T-helper 2 cell treated with Interferon-gamma antibody and Interleukin-4, amounts not matched to agents 5 μg/mL and 100 μg/mL, for 36 hours (primary cell): Measurements from ENCODE around the gene DLST.

Experiments used
- DNase-seq: peaks from one replicate; pipeline ENCODE4 v3.0.0; 2021; ENCODE audit warnings: low spot score
- H3K27ac Mint-ChIP-seq: one replicate; pipeline ENCODE4 v1.8.0; 2021; ENCODE audit warnings: mild to moderate bottlenecking, mixed read lengths
- H3K27me3 Mint-ChIP-seq: one replicate; pipeline ENCODE4 v1.8.0; 2021; ENCODE audit warnings: low read depth, mixed read lengths
- H3K36me3 Mint-ChIP-seq: one replicate; pipeline ENCODE4 v1.8.0; 2021; ENCODE audit warnings: low read depth, mixed read lengths
- H3K4me1 Mint-ChIP-seq: one replicate; pipeline ENCODE4 v1.8.0; 2021; ENCODE audit warnings: low read depth, mixed read lengths
- H3K4me3 Mint-ChIP-seq: one replicate; pipeline ENCODE4 v1.8.0; 2022; ENCODE audit warnings: mild to moderate bottlenecking, moderate library complexity, mixed read lengths
- H3K9me3 Mint-ChIP-seq: one replicate; pipeline ENCODE4 v1.8.0; 2021; ENCODE audit warnings: mixed read lengths

DLST gene

GRCh38 chr14:74938531-74939495, 57.1 kb downstream of the DLST start:
- H3K9me3 Mint-ChIP-seq, result no peaks in the 10 kb centered on the region
- H3K27ac Mint-ChIP-seq, result no peak overlapping the region
- peaks cover 39% of the 10 kb centered on the region for H3K4me1 Mint-ChIP-seq
- no peak for DNase-seq
- H3K27me3 Mint-ChIP-seq, result no peaks in the 10 kb centered on the region
- no peaks in the 10 kb centered on the region for H3K36me3 Mint-ChIP-seq
- H3K4me3 Mint-ChIP-seq, result no peak overlapping the region

- Mint-ChIP-seq H3K4me3 (peak overlapping the region; percentile 81), H3K9me3 (no peaks in the 10 kb centered on the region), H3K36me3 (no peaks in the 10 kb centered on the region), H3K4me1 (peaks cover 39% of the 10 kb centered on the region), H3K27ac (peak overlapping the region; percentile 93), H3K27me3 (no peaks in the 10 kb centered on the region)
- DNase-seq, result no peak
These were observed 59.3 kb downstream of the DLST start for GRCh38 chr14:74940956-74941565.

- H3K4me1 Mint-ChIP-seq, result peaks cover 43% of the 10 kb centered on the region
- no peaks in the 10 kb centered on the region for H3K9me3 Mint-ChIP-seq
- peak overlapping the region; percentile 93 for H3K27ac Mint-ChIP-seq
- DNase-seq, result peak; percentile 51
- H3K4me3 Mint-ChIP-seq, result peak overlapping the region; percentile 81
- H3K36me3 Mint-ChIP-seq, result no peaks in the 10 kb centered on the region
- no peaks in the 10 kb centered on the region for H3K27me3 Mint-ChIP-seq
These were observed 60.0 kb downstream of the DLST start for GRCh38 chr14:74941676-74942097.

GRCh38 chr14:74942181-74942580, 60.5 kb downstream of the DLST start:
- no peaks in the 10 kb centered on the region for H3K9me3 Mint-ChIP-seq
- DNase-seq, result no peak
- H3K27me3 Mint-ChIP-seq, result no peaks in the 10 kb centered on the region
- H3K27ac Mint-ChIP-seq, result peak overlapping the region; percentile 93
- peak overlapping the region; percentile 81 for H3K4me3 Mint-ChIP-seq
- peaks cover 38% of the 10 kb centered on the region for H3K4me1 Mint-ChIP-seq
- no peaks in the 10 kb centered on the region for H3K36me3 Mint-ChIP-seq

- H3K9me3 Mint-ChIP-seq, result no peaks in the 10 kb centered on the region
- H3K36me3 Mint-ChIP-seq, result no peaks in the 10 kb centered on the region
- peak overlapping the region; percentile 81 for H3K4me3 Mint-ChIP-seq
- no peak for DNase-seq
- peaks cover 36% of the 10 kb centered on the region for H3K4me1 Mint-ChIP-seq
- peak overlapping the region; percentile 93 for H3K27ac Mint-ChIP-seq
- no peaks in the 10 kb centered on the region for H3K27me3 Mint-ChIP-seq
These were observed 60.9 kb downstream of the DLST start for GRCh38 chr14:74942608-74943007.

DNA sequence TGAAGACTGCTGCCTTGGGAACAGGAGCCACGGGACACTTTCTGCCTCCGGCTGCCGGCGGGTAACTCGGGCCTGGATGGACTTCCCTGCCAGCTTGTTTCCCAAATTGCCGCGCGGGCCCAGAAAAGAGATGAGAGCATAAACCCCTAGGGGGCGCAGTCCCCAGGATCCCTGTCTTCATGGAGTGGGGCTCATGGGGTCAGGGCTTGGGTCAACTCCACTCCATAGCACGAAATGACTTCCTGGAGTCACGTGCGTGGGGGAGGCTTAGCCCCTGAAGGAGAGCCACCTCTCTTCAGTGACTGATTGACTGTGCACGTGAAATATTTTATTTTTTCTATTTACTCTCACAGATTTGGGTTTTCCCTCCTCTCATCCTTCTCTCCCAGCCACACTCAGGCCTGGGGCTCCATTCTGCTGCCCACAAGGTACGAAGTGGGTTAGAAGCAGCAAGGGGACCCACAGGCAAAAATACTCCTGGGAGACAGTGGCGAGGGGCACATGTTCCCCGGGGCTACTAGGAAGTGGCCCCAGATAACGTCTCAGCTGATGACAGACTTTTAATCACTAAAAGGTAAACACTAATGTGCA, 63.6 kb downstream of the DLST start:
- DNase-seq, result no peak
- Mint-ChIP-seq H3K27me3 (no peaks in the 10 kb centered on the region), H3K9me3 (no peaks in the 10 kb centered on the region), H3K27ac (no peak overlapping the region), H3K36me3 (no peaks in the 10 kb centered on the region), H3K4me3 (no peak overlapping the region), H3K4me1 (peaks cover 25% of the 10 kb centered on the region)

GRCh38 chr14:74945852-74946658, 64.3 kb downstream of the DLST start:
- Mint-ChIP-seq H3K4me3 (peak overlapping the region; percentile 54), H3K27ac (peak overlapping the region; percentile 43)

DNA sequence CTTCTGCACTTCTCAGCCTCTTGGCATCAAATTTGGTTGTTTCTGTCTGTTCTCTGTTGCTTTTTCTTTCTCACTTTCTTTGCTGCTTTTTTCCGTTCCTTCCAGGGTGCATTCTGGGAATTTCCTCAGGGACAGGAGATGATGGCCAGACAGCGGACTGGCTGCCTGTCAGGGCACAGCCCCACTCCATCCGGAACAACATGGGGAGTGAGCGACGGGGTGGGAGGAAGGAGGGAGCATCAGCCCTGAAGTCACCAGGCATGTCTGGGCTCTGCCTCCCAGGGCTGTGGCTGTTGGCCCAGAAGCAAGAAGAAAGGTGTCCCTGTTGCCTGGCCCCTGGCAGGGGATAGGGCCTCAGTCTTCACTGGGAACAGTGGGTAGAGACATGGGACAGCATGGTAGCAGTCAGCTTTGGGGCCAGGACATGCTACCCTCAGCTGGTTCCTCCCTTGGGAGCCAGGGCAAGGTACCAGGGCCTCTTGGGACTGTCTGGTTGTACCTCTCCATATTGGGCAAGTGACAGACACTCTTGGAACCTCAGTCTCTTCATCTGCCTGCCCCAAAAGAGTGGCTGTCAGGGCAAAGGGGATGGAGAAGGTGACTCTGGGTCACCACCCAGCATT, 65.1 kb downstream of the DLST start:
- H3K27ac Mint-ChIP-seq, result no peak overlapping the region
- no peaks in the 10 kb centered on the region for H3K9me3 Mint-ChIP-seq
- no peak overlapping the region for H3K4me3 Mint-ChIP-seq
- H3K36me3 Mint-ChIP-seq, result no peaks in the 10 kb centered on the region
- H3K27me3 Mint-ChIP-seq, result no peaks in the 10 kb centered on the region
- no peak for DNase-seq
- H3K4me1 Mint-ChIP-seq, result peaks cover 16% of the 10 kb centered on the region

More at GRCh38 chr14:74945852-74946658, 64.3 kb downstream of the DLST start:
- no peaks in the 10 kb centered on the region for H3K9me3 Mint-ChIP-seq
- H3K4me1 Mint-ChIP-seq, result peaks cover 23% of the 10 kb centered on the region
- DNase-seq, result peak; percentile 52
- no peaks in the 10 kb centered on the region for H3K36me3 Mint-ChIP-seq
- H3K27me3 Mint-ChIP-seq, result no peaks in the 10 kb centered on the region

GRCh38 chr14:74947353-74948227, 65.9 kb downstream of the DLST start:
- no peaks in the 10 kb centered on the region for H3K36me3 Mint-ChIP-seq
- H3K27me3 Mint-ChIP-seq, result no peaks in the 10 kb centered on the region
- peaks cover 11% of the 10 kb centered on the region for H3K4me1 Mint-ChIP-seq
- DNase-seq, result no peak
- no peak overlapping the region for H3K27ac Mint-ChIP-seq
- no peak overlapping the region for H3K4me3 Mint-ChIP-seq
- no peaks in the 10 kb centered on the region for H3K9me3 Mint-ChIP-seq

DNA sequence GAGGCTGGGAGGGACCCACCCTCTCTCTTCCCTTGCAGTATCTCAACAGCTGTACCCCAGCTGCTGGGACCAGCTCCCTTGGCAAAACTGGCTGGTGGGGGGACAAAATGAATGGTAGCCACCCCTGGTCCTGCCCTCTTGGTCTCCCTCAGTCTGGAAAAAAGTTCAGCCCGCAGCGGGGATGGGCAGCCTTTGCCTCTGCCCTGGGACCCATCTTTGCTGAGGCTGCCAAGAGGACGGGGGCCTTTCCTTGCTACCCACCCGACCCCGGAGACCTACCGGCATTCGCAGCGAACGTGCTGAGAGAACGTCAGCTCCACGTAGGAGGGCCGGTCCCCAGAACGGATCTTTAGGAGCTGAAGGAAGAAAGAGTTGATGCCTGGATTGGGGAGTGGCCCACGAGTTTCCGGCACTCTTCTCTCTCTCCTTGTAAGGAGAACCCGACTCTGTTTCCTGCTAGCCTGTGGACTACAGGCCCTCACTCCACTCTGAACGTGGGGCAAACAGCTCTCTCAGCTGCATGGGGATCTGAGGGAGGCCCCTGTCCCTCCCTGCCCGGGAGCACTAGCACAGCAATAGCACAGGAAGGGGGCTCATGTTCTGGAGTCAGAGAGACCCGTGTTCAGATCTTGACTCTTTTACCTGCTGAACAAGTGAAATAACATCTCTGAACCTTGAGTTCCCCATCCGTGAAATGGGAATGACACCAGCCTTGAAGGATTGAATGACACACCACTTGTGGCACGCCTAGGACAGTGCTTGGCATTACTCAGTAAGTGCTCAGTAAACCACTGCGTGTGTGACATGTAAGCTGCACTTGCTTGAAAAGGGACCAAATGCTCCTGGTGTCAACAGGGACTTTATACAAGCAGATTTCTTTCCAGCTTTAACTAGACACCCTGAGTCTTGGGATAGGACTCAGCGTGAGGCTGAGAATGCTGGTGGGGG, 66.8 kb downstream of the DLST start:
- Mint-ChIP-seq H3K27me3 (no peaks in the 10 kb centered on the region), H3K4me3 (no peak overlapping the region), H3K36me3 (no peaks in the 10 kb centered on the region), H3K27ac (no peak overlapping the region), H3K9me3 (no peaks in the 10 kb centered on the region), H3K4me1 (peaks cover 6% of the 10 kb centered on the region)
- DNase-seq, result no peak

DNA sequence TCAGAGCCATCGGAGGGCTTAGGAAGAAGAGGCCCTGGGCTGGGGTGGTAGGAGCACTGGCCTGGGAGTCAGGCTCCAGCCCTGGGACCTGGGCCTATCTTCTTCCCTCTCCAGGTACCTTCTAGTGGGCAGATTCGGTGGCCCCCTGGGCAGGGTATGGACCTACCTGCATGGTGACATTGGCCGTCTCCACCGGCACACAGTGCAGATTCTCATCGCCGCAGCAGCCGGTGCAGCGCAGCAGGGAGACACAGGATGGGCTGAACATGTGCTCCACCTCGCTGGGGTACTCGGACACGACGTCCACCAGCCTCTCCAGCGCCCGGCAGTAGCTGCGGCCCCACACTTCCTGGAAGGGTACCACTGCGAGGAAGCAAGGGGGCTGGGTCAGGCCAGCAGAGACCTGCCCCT, 67.5 kb downstream of the DLST start:
- Mint-ChIP-seq H3K27me3 (no peaks in the 10 kb centered on the region), H3K27ac (no peak overlapping the region), H3K9me3 (no peaks in the 10 kb centered on the region), H3K4me1 (peaks cover 6% of the 10 kb centered on the region), H3K36me3 (no peaks in the 10 kb centered on the region), H3K4me3 (no peak overlapping the region)
- no peak for DNase-seq
